Renal cortical epithelial cell (primary cell): Measurements from ENCODE around the gene MSH3. TPM values are rescaled to one million over a fixed set of nuclear protein-coding genes. Genes with fewer than 3 reads are reported as not detected.
"Not testable (repeated sequence)": the region's sequence is repeated elsewhere in the genome, so short reads cannot be mapped to it uniquely, and the experiment has no call there.

Experiments used
- DNase-seq: peaks from one replicate; pipeline ENCODE4 v3.0.0-alpha.2; 2011; ENCODE audit warnings: low read depth
- total RNA-seq: library from RNA; depleted of rRNA; stranded (reverse); fragments of >200 nt; gene quantifications from 2 replicates; pipeline ENCODE4 v1.2.3, GENCODE V29; 2014

Gene MSH3
- total RNA-seq, 1 donor from 2014 or later, result 26.0 TPM

DNA sequence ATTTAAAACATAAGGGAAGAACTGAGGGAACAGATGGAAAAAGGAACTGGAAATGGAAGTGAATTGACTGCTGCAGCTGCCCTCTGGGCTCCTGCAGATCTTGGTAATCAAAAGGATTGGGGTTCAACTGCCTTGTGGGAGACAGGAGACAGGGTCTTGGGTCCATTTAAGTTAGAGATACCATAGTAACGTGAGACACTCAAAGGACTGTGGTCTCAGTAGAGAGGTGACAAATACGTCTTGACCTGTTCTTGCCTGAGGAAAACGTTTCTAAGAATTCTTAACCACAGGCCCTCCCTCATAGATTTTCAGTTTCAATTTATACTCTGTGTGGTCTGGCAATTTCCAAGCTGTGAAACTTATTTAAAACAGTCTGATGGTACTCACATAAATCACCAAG is 101.2 kb downstream of the MSH3 start:
- DNase-seq, result no peak

GRCh38 chr5:80756292-80756691 is 101.8 kb downstream of the MSH3 start:
- no peak for DNase-seq

DNA sequence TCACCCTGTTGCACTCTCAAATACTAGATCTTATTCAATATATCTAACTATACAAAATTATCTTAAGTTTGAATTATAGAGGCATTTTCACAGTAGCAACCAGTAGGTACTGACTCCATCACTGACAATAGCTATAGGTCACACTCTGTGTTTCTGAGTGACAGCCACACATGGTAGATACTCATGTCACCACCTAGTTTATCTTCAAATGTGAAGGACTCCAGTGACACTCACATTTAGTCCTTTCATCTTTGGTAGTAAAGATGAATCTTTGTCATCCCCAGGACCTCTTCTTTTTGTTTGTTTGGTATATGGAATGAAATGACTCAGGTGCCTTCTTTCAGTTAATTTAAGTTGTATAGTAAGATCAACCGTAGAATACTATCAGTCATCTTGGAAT is 102.8 kb downstream of the MSH3 start:
- no peak for DNase-seq

DNA sequence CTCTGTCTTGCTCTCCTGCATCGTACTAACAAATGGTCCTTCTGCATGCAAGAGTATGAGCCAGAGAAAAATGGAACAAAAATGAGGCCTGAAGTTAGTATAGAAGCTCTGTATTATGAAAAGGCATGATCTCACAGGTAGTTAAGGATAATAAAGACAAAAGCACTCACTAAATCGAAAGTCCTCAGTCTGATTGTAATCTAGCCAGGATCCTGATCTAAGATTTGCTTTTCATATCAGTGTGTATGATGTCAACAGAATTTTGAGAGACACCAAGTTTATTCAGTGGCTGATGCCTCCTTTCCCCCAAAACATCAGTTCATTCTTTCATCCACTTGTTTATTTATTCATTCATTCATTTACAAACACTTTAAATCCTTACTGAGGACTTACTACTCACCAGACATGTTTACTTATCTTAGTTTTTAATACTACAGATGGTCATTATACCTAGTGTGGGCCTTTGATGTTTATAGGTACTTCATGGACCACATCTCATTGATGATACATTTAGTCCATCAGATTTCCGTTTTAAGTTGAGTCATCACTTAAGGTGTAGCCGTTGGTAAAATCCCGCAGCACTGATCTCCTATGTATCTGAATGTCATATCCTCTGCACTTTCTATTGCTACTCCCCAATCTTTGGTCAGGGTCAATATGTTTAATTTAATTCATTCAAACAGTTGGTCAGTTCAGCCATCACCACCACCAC is 105.6 kb downstream of the MSH3 start:
- no peak for DNase-seq

- no peak for DNase-seq
Observed at GRCh38 chr5:80760680-80761079, 106.2 kb downstream of the MSH3 start.

DNA sequence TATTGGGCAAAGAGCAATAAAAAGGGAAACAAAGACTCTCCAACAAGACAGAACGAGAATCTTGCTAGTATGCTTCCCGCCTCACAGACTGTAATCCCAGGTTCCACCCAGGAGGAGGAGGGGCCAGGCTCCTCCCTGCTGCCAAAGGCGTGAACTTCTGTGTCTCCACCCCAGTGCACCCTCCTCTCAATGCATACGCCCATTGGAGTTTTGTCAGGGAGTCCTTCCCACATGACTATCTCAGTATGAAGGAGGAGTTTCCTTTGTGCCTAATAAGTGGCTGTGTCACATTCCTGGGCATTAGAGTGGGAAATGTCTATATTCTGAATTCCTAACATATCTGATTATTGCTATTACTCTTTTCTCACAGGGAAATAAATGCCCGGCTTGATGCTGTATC is 106.7 kb downstream of the MSH3 start:
- DNase-seq, result no peak

- no peak for DNase-seq
Observed at GRCh38 chr5:80761966-80762365, 107.5 kb downstream of the MSH3 start.

GRCh38 chr5:80762573-80762972 is 108.1 kb downstream of the MSH3 start:
- DNase-seq, result no peak

GRCh38 chr5:80763211-80763610 is 108.8 kb downstream of the MSH3 start:
- DNase-seq, result peak; percentile 74

GRCh38 chr5:80763873-80764647 is 109.6 kb downstream of the MSH3 start:
- no peak for DNase-seq

- no peak for DNase-seq
Observed at GRCh38 chr5:80764786-80765185, 110.3 kb downstream of the MSH3 start.

- DNase-seq, result no peak
Observed at GRCh38 chr5:80777347-80778287, 123.2 kb downstream of the MSH3 start.

DNA sequence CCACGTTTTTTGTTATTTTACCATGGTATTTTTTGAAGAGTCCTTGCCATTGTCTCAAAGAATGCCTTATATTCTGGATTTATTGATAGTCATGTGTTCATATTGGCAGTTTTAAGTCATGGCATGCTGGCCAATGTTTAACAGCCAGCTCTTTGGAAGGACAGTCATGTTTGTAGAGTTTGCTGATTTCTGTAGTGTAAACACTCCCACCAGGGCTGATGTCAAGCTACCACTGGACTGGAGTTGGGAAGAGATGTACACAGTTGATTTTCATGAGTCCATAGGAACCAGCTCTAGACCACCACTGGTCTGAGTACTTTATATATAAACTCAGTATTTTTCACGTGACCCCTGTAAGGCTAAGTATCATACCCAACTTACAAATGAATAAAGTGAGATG is 125.6 kb downstream of the MSH3 start:
- DNase-seq, result peak; percentile 11

DNA sequence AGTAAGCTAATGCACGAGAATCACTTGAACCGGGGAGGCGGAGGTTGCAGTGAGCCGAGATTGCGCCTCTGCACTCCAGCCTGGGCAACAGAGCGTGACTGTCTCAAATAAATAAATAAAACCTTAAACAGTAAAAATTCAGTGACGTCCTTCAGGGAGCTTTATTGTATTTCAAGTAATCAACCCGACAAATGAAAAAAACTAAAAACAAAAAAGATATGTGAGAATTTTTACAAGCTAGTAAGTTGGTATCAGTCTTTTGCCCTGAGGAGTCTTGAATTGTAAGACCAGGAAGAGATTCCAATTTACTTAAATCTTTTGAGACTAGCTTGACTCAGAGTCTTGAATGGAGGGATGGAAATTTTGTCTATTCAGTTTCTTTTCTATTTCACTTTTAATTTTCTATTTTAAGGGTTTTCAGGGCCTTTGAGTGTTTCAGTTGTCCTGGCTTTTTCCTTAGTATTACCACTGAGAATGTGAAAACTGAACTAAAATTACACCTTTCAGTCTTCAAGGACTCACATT is 126.4 kb downstream of the MSH3 start:
- DNase-seq, result peak; percentile 42

GRCh38 chr5:80781356-80781755 is 126.9 kb downstream of the MSH3 start:
- peak; percentile 96 for DNase-seq

DNA sequence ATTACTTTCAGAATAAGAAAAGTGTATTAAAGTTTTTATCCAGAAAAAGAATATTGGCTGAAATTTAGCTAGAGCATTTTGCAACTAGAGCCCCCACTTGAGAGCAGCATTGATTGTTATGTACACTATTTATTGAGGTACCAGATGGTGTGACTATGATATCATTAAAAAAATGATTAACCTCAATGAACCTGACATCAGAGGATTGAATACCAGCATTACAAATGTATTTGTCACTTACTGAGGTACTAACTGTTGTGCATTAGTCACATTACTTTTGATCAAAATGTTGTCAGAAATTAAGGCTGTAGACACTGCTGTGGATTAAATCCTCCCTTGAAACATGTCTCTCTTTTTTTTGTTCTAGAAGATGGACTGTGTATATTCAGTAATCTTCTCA is 128.2 kb downstream of the MSH3 start:
- peak; percentile 81 for DNase-seq

- DNase-seq, result not testable (repeated sequence)
Observed at GRCh38 chr5:80783751-80784150, 129.3 kb downstream of the MSH3 start.

DNA sequence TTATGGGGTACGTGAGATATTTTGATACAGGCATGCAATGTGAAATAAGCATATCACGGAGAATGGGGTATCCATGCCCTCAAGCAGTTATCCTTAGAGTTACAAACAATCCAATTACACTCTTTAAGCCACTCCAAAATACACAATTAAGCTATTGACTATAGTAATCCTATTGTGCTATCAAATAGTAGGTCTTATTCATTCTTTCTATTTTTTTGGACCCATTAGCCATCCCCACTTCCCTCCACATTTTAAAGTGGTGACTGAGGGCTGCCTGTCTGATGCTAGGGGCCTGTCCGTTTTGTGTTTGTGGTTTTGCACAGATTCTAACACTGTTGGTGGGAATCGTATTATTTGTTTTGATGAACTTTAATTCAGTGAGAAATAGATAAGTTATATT is 130.0 kb downstream of the MSH3 start:
- DNase-seq, result no peak

DNA sequence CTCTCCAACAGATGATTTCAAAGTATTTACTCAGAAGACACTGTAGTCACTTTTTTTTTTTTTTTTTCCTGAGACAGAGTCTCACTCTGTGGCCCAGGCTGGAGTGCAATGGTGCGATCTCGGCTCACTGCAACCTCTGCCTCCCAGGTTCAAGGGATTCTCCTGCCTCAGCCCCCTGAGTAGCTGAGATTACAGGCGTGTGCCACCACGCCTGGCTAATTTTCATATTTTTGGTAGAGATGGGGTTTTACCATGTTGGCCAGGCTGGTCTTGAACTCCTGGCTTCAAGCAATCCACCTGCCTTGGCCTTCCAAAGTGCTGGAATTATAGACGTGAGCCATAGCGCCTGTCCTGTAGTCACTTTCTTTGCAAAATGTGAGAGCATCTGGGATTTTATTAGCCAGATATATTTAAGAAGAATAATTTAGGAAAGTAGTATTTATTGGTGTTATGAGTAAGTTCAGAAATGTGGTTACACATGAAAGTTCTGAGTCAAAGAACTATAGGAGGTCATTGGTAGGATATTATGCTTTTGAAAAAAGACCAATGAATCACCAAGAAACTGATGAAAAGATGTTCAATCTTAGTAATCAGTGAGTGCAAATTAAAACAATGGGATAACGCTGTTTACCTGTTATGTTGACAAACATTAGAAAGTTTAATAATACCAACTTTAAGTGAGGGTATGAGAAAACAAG is 135.0 kb downstream of the MSH3 start:
- not testable (repeated sequence) for DNase-seq

DNA sequence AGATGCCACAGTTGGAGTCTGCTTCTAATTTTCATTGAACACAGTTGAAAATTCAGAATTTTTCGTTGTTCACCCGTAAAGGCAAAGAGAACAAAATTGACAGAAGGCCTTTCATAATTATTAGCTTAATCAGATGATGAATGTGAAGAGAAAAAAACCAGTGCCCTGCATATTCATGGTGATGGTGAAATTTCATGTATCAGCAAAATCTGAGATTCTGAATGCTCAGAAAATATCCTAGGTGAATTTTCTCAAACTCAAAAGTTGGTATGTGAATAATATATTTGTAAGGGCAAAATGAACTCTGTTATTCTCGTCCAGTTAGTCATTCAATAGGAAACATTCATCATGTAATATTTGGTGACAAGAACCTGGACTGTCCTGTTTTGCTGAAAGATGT is 136.2 kb downstream of the MSH3 start:
- DNase-seq, result no peak

GRCh38 chr5:80793354-80793753 is 138.9 kb downstream of the MSH3 start:
- no peak for DNase-seq
